CD14-positive monocyte (primary cell): ENCODE results near the gene OR1N2. TPM values are rescaled to one million over a fixed set of nuclear protein-coding genes. Genes with fewer than 3 reads are reported as not detected.
"Not testable (repeated sequence)": the region's sequence is repeated elsewhere in the genome, so short reads cannot be mapped to it uniquely, and the experiment has no call there.

Experiments
- DNase-seq, 3 donors: peaks; one replicate each; pipeline ENCODE4 v3.0.0-alpha.2; 2011 to 2022
- H2AFZ ChIP-seq: 2 replicates; pipeline ENCODE4 v1.6.0; 2012; ENCODE audit warnings: mild to moderate bottlenecking, low read depth, low read length, inconsistent platforms; ENCODE audit not compliant: insufficient read depth, poor library complexity, severe bottlenecking
- H3K27ac ChIP-seq, 2 donors: 1 replicate in 1 of 2; 2 replicates in 1 of 2; pipeline ENCODE4 v1.5.1; 2012 to 2013; ENCODE audit warnings: low read length in 2 of 2, control low read depth in 1 of 2, inconsistent platforms in 1 of 2, low read depth in 1 of 2, mild to moderate bottlenecking in 1 of 2
- H3K27me3 ChIP-seq, 2 donors: one replicate each; pipeline versions ENCODE4 v1.6.0 to v1.6.1; 2011 to 2013; ENCODE audit warnings: low read length in 2 of 2; ENCODE audit not compliant: control insufficient read depth in 2 of 2, insufficient read depth in 2 of 2
- H3K36me3 ChIP-seq, 2 donors: replicated peaks in 1 of 2; 1 replicate in 1 of 2; 2 replicates in 1 of 2; pipeline versions ENCODE4 v1.5.1 to v1.6.1; 2012 to 2013; ENCODE audit warnings: low read length in 2 of 2, control low read depth in 1 of 2, inconsistent platforms in 1 of 2, mild to moderate bottlenecking in 1 of 2; ENCODE audit not compliant: insufficient read depth in 2 of 2, control insufficient read depth in 1 of 2
- H3K4me1 ChIP-seq, 2 donors: 1 replicate in 1 of 2; 2 replicates in 1 of 2; pipeline versions ENCODE4 v1.5.1 to v1.6.1; 2012 to 2013; ENCODE audit warnings: low read length in 2 of 2, control low read depth in 1 of 2, inconsistent platforms in 1 of 2, mild to moderate bottlenecking in 1 of 2, moderate library complexity in 1 of 2; ENCODE audit not compliant: insufficient read depth in 2 of 2, control insufficient read depth in 1 of 2
- H3K4me2 ChIP-seq: replicated peaks from 2 replicates; pipeline ENCODE3; 2012; ENCODE audit warnings: low read length, moderate library complexity, mild to moderate bottlenecking; ENCODE audit not compliant: poor library complexity, severe bottlenecking; ENCODE audit errors: extremely low read depth
- H3K4me3 ChIP-seq, 3 experiments: fragments of 200-600 bp in 1 of 3; sonication (generic) in 1 of 3; replicated peaks in 1 of 3; 1 replicate in 2 of 3; 2 replicates in 1 of 3; pipeline ENCODE4 v1.5.1; 2011 to 2013; ENCODE audit warnings: low read length in 3 of 3, mild to moderate bottlenecking in 3 of 3, control low read depth in 2 of 3, low read depth in 2 of 3, inconsistent platforms in 1 of 3, moderate library complexity in 1 of 3
- H3K79me2 ChIP-seq: 2 replicates; pipeline ENCODE4 v1.6.0; 2012; ENCODE audit warnings: mild to moderate bottlenecking, control low read depth, inconsistent platforms, low read length, moderate library complexity; ENCODE audit not compliant: insufficient read depth
- H3K9ac ChIP-seq: 2 replicates; pipeline ENCODE4 v1.6.0; 2017; ENCODE audit warnings: low read length, mild to moderate bottlenecking; ENCODE audit not compliant: insufficient read depth, poor library complexity, severe bottlenecking
- H3K9me3 ChIP-seq, 2 donors: replicated peaks in 1 of 2; 1 replicate in 1 of 2; 2 replicates in 1 of 2; pipeline versions ENCODE4 v1.5.1 to v1.6.1; 2012 to 2013; ENCODE audit warnings: low read length in 2 of 2, control low read depth in 1 of 2; ENCODE audit not compliant: control insufficient read depth in 1 of 2, insufficient read depth in 1 of 2
- H4K20me1 ChIP-seq: 2 replicates; pipeline ENCODE4 v1.6.0; 2012; ENCODE audit warnings: mild to moderate bottlenecking, low read length, control low read depth, moderate library complexity; ENCODE audit not compliant: insufficient read depth
- H3K27ac Mint-ChIP-seq, 7 donors: one replicate each; pipeline ENCODE4 v1.8.0; 2020; ENCODE audit warnings: mild to moderate bottlenecking in 7 of 7, mixed read lengths in 7 of 7, moderate library complexity in 6 of 7, inconsistent platforms in 2 of 7
- H3K27me3 Mint-ChIP-seq, 3 donors: one replicate each; pipeline ENCODE4 v1.8.0; 2021 to 2022; ENCODE audit warnings: low read depth in 3 of 3, mild to moderate bottlenecking in 3 of 3, mixed read lengths in 3 of 3, moderate library complexity in 3 of 3, inconsistent platforms in 1 of 3
- H3K36me3 Mint-ChIP-seq, 2 donors: one replicate each; pipeline ENCODE4 v1.8.0; 2020; ENCODE audit warnings: mixed read lengths in 2 of 2, inconsistent platforms in 1 of 2, mild to moderate bottlenecking in 1 of 2
- H3K4me1 Mint-ChIP-seq: one replicate; pipeline ENCODE4 v1.8.0; 2020; ENCODE audit warnings: mild to moderate bottlenecking, mixed read lengths
- H3K4me3 Mint-ChIP-seq, 2 donors: one replicate each; pipeline ENCODE4 v1.8.0; 2020; ENCODE audit warnings: mild to moderate bottlenecking in 2 of 2, mixed read lengths in 2 of 2, moderate library complexity in 1 of 2
- H3K9me3 Mint-ChIP-seq, 7 donors: one replicate each; pipeline ENCODE4 v1.8.0; 2020 to 2022; ENCODE audit warnings: mixed read lengths in 7 of 7, mild to moderate bottlenecking in 6 of 7, moderate library complexity in 6 of 7, inconsistent platforms in 2 of 7
- CTCF ChIP-seq: fragments of 200-600 bp; IDR thresholded peaks from one replicate; pipeline ENCODE4 v1.8.0; 2022; ENCODE audit warnings: antibody characterized with exemption, mild to moderate bottlenecking
- WGBS: methylation state at CpG from one replicate; pipeline ENCODE4 v1.1.5; 2013; ENCODE audit warnings: missing lambda C conversion rate; ENCODE audit not compliant: insufficient coverage; 5-methylcytosine and 5-hydroxymethylcytosine counted together
- intact Hi-C, 2 donors: fragments of 100-400 bp; cut with micrococcal nuclease; formaldehyde crosslinking; loops; one replicate each; pipeline versions ENCODE4 v1.15.0 to v1.15.1; 2023
- polyA plus RNA-seq, 3 donors: library from polyadenylated mRNA; depleted of rRNA in 1 of 3; unstranded in 2 of 3; stranded (reverse) in 1 of 3; fragments of 300-500 nt in 2 of 3; fragments of >200 nt in 1 of 3; fragmentation: Illumina TruSeq in 2 of 3; gene quantifications; 1 replicate in 2 of 3; 2 replicates in 1 of 3; pipeline ENCODE4 v1.2.3, GENCODE V29; 2012 to 2021

OR1N2 gene
- polyA plus RNA-seq, 3 donors, result not detected

- H2AFZ ChIP-seq, result no peak overlapping the region
Observed at GRCh38 chr9:122526602-122527001, 26.3 kb upstream of the OR1N2 start.

GRCh38 chr9:122527193-122527592 is 25.7 kb upstream of the OR1N2 start, which contains the start of gene OR1N1:
Gene OR1N1, minus strand, starts transcription at chr9:122527293. Its CDS starts 0 bp downstream, at chr9:122527293.
- H3K27ac Mint-ChIP-seq, result no peak within 1 kb of the TSS
- H2AFZ ChIP-seq, result no peak within 1 kb of the TSS
- WGBS, result 96% methylated on average over 3 of the region's 3 CpGs

More at GRCh38 chr9:122526602-122527001, 26.3 kb upstream of the OR1N2 start:
- 91% methylated on average over 7 of the region's 10 CpGs for WGBS
- no peak overlapping the region for H3K4me2 ChIP-seq
- no peaks in the 10 kb centered on the region for H3K4me1 ChIP-seq
- no peak overlapping the region for H3K4me3 ChIP-seq
- no peaks in the 10 kb centered on the region for H3K79me2 ChIP-seq
- DNase-seq, result no peak
- H3K9ac ChIP-seq, result no peak overlapping the region
- H3K9me3 Mint-ChIP-seq, result peaks cover 0 to 5% (median 0%) of the 10 kb centered on the region in 7 donors
- no peak overlapping the region for H3K27ac ChIP-seq
- no peak overlapping the region for H3K4me3 Mint-ChIP-seq
- H3K27me3 Mint-ChIP-seq, result peaks cover 0 to 2% (median 1%) of the 10 kb centered on the region in 3 donors
- no peaks in the 10 kb centered on the region for H3K27me3 ChIP-seq
- H3K27ac Mint-ChIP-seq, result no peak overlapping the region
- no peaks in the 10 kb centered on the region for H4K20me1 ChIP-seq
- H3K36me3 ChIP-seq, result no peaks in the 10 kb centered on the region
- no peaks in the 10 kb centered on the region for H3K4me1 Mint-ChIP-seq
- H3K36me3 Mint-ChIP-seq, result no peaks in the 10 kb centered on the region
- H3K9me3 ChIP-seq, result peaks cover 0 to 6% of the 10 kb centered on the region in 2 donors
- TF ChIP-seq CTCF, result no peak
- intact Hi-C loops, result no loop called here

GRCh38 chr9:122531157-122531556 is 21.8 kb upstream of the OR1N2 start:
- H3K79me2 ChIP-seq, H3K27me3 ChIP-seq, H2AFZ ChIP-seq, H3K4me3 Mint-ChIP-seq, H3K4me1 ChIP-seq, H3K36me3 ChIP-seq, H3K27ac ChIP-seq, H3K9ac ChIP-seq, H3K27me3 Mint-ChIP-seq, H3K4me2 ChIP-seq, DNase-seq, H3K9me3 Mint-ChIP-seq, H3K4me1 Mint-ChIP-seq, H3K9me3 ChIP-seq, H3K4me3 ChIP-seq, H4K20me1 ChIP-seq, intact Hi-C loops, H3K36me3 Mint-ChIP-seq, H3K27ac Mint-ChIP-seq: not testable (repeated sequence)
- 86% methylated on average over 2 of the region's 4 CpGs for WGBS

More at GRCh38 chr9:122527193-122527592, 25.7 kb upstream of the OR1N2 start, which contains the start of gene OR1N1:
- no peak for DNase-seq
- Histone ChIP-seq H3K4me1 (no peaks in the 10 kb centered on the region), H3K27ac (no peak within 1 kb of the TSS), H3K36me3 (no peaks in the 10 kb centered on the region), H3K4me2 (no peak within 1 kb of the TSS), H4K20me1 (no peaks in the 10 kb centered on the region), H3K9me3 (peaks cover 0 to 6% of the 10 kb centered on the region in 2 donors), H3K79me2 (no peaks in the 10 kb centered on the region), H3K4me3 (no peak within 1 kb of the TSS), H3K27me3 (no peaks in the 10 kb centered on the region), H3K9ac (no peak within 1 kb of the TSS)
- Mint-ChIP-seq H3K4me3 (peak within 1 kb of the TSS in 1 of 2 donors; percentile 17), H3K36me3 (no peaks in the 10 kb centered on the region), H3K9me3 (peaks cover 0 to 6% (median under 1%) of the 10 kb centered on the region in 7 donors), H3K27me3 (peaks cover 0 to 2% (median 1%) of the 10 kb centered on the region in 3 donors), H3K4me1 (no peaks in the 10 kb centered on the region)
- intact Hi-C loops, result no loop called here
- no peak for TF ChIP-seq CTCF
